ENCODE data around the gene CPB1.

CPB1 gene

GRCh38 chr3:148863297-148863696 is 35.7 kb downstream of the CPB1 start (continued):
- no peak for TF ChIP-seq ZNF202 (tag by site-specific recombination; IDR thresholded peaks at IDR 0.05; ENCODE audit: borderline replicate concordance)

- ChIA-PET CTCF (interaction anchor here (0.6 to 7.4 kb wide), 3 partner anchors 80 to 137 kb away, joined by 3 to 115 read pairs (median 3); no protein-coding TSS in a partner anchor), POLR2A (no interaction called here)
- no peak for TF ChIP-seq ZNF239 (tag by site-specific recombination; IDR thresholded peaks at IDR 0.05)
- TF ChIP-seq ZNF792 (tag by site-specific recombination; IDR thresholded peaks at IDR 0.05) = no peak
- no peak for TF ChIP-seq ZNF433 (tag by site-specific recombination; IDR thresholded peaks at IDR 0.05; ENCODE audit: low read depth)
- TF ChIP-seq KLF1 (tag by site-specific recombination; IDR thresholded peaks at IDR 0.05) = peak; percentile 85
- Histone ChIP-seq H3K27ac (ENCODE audit: extremely low read depth, low read depth, low read length) (no peak overlapping the region), H3K9me3 (ENCODE audit: control insufficient read depth, insufficient read depth, low read depth, low read length) (no peaks in the 10 kb centered on the region), H3K36me3 (ENCODE audit: control insufficient read depth in 2 of 2, insufficient read depth in 1 of 2, low read length in 2 of 2) (no peaks in the 10 kb centered on the region), H3K4me1 (ENCODE audit: control insufficient read depth, insufficient read depth, low read length) (no peaks in the 10 kb centered on the region), H3K4me3 (ENCODE audit: low read depth, low read length) (no peak overlapping the region)
Observed at GRCh38 chr3:148863814-148864213, 36.2 kb downstream of the CPB1 start.

- H3K36me3 ChIP-seq (ENCODE audit: control insufficient read depth in 2 of 2, insufficient read depth in 1 of 2, low read length in 2 of 2) = no peaks in the 10 kb centered on the region
- no peak within 1 kb of the TSS for H3K27ac ChIP-seq (ENCODE audit: extremely low read depth, low read depth, low read length)
- ChIA-PET CTCF (interaction anchor here (0.6 to 7.4 kb wide), 4 partner anchors 16 to 408 kb away, joined by 3 to 115 read pairs (median 5); no protein-coding TSS in a partner anchor), POLR2A (no interaction called here)
- no peaks in the 10 kb centered on the region for H3K4me1 ChIP-seq (ENCODE audit: control insufficient read depth, insufficient read depth, low read length)
- TF ChIP-seq KLF9 (tag by site-specific recombination; IDR thresholded peaks at IDR 0.05; ENCODE audit: low read depth) = no peak
- TF ChIP-seq ZFP3 (tag by site-specific recombination; IDR thresholded peaks at IDR 0.05; ENCODE audit: low read depth) = no peak
- TF ChIP-seq ZEB2 (tag by site-specific recombination; IDR thresholded peaks at IDR 0.05) = no peak
- TF ChIP-seq REPIN1 (tag by site-specific recombination; IDR thresholded peaks at IDR 0.05; ENCODE audit: low read depth) = no peak
- no peak for TF ChIP-seq ZNF560 (tag by site-specific recombination; IDR thresholded peaks at IDR 0.05; ENCODE audit: borderline replicate concordance)
- no peak for TF ChIP-seq ZNF174 (tag by site-specific recombination; IDR thresholded peaks at IDR 0.05)
- no peak for TF ChIP-seq ZNF221 (tag by site-specific recombination; IDR thresholded peaks at IDR 0.05; ENCODE audit: borderline replicate concordance)
- no peak for TF ChIP-seq ZNF768 (tag by site-specific recombination; IDR thresholded peaks at IDR 0.05)
- no peak for TF ChIP-seq ZNF121 (tag by site-specific recombination; IDR thresholded peaks at IDR 0.05)
- no peak for TF ChIP-seq HOXD13 (CRISPR knock-in tag; IDR thresholded peaks at IDR 0.05; ENCODE audit: borderline replicate concordance)
- TF ChIP-seq, protein P1, sequence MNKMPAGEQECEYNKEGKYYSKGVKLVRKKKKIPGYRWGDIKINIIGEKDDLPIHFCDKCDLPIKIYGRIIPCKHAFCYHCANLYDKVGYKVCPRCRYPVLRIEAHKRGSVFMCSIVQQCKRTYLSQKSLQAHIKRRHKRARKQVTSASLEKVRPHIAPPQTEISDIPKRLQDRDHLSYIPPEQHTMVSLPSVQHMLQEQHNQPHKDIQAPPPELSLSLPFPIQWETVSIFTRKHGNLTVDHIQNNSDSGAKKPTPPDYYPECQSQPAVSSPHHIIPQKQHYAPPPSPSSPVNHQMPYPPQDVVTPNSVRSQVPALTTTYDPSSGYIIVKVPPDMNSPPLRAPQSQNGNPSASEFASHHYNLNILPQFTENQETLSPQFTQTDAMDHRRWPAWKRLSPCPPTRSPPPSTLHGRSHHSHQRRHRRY (tag by site-specific recombination; IDR thresholded peaks at IDR 0.05) = no peak
- no peak for TF ChIP-seq ZBTB6 (tag by site-specific recombination; IDR thresholded peaks at IDR 0.05)
- TF ChIP-seq ZNF24 (tag by site-specific recombination; IDR thresholded peaks at IDR 0.05) = no peak
- no peak for TF ChIP-seq ZNF624 (tag by site-specific recombination; IDR thresholded peaks at IDR 0.05)
- no peak for TF ChIP-seq ZNF558 (tag by site-specific recombination; IDR thresholded peaks at IDR 0.05)
- no peak for TF ChIP-seq ZBTB44 (tag by site-specific recombination; IDR thresholded peaks at IDR 0.05)
- no peak for TF ChIP-seq ZNF433 (tag by site-specific recombination; IDR thresholded peaks at IDR 0.05; ENCODE audit: low read depth)
- H3K4me3 ChIP-seq (ENCODE audit: low read depth, low read length) = no peak within 1 kb of the TSS
- H3K9me3 ChIP-seq (ENCODE audit: control insufficient read depth, insufficient read depth, low read depth, low read length) = no peaks in the 10 kb centered on the region
Observed at GRCh38 chr3:148865049-148865448, 37.4 kb downstream of the CPB1 start, which contains the start of gene CPA3. CPA3 (plus strand) TSS chr3:148865296; CDS start chr3:148865308, 12 bp downstream.
